Fibroblast of upper back skin (primary cell): ENCODE results near the gene ARL8A.
A peak's percentile ranks its signal among the peaks of the same experiment; 100 is the strongest.

Experiments
- DNase-seq: peaks from one replicate; pipeline ENCODE4 v3.0.0-alpha.2; 2013

ARL8A gene

DNA sequence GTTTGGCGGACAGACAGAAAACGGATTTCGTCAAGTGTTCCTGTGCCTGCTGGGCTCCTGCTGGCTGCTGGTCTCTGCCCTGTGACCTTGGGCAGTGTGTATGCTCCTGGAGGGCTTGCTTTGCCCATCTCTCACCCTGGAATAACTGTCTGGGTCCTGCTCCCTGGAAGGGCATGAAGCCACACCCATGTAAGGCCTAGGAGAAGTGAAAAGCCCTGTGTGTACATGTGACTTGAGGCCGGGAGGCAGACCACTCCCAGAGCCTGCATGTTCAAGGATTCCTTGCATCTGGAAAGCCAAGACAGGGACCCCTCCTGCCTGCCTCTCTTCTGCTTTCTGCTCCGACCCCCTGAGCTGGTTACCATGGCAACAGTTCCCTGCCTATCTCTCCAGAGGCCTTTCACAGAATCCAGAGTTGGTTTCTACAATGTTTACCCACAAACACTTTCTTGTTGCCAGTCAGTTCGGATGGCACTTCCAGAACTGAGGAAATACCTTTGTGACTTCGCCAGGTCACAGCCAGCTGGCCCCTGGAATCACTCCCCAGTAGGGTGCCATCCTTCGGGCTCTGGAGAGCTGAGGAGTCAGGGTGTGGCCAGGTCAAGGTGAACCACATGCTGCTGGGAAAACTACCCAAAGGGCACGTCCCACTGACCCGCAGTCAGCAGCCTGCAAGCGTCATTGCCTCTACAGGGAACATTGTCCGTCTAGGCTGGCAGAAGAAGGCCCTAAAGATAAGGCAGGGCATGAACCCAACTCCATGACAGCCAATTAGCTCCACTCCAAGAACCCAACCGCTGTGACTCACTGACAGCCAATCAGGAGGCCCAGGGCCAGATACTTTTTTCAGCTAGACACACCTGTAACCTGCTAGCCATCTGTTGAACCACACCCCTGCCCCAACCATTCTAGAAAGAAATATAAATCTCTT is 36.5 kb downstream of the ARL8A start:
- no peak for DNase-seq

DNA sequence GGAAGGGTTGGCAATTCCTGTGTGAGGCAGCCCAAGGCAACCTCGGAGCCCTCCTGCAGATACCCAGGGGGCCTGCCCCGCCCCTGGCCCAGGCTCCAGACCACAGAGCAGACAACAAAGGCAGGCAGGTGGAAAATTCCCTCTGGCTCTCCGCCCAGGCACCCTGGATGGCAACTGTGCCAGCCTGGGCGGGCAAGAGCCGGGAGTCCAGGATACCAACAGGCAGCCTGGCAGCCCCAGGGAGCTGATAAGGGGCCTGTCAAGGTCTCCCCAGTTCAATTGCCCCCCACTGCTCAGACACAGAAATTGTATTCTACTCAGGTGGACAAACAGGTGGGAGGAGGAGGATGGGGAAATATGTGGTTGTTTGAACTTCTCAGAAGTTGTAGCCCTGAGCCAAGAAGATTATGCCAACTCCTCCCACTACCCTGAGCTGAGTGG is 37.2 kb downstream of the ARL8A start:
- no peak for DNase-seq

DNA sequence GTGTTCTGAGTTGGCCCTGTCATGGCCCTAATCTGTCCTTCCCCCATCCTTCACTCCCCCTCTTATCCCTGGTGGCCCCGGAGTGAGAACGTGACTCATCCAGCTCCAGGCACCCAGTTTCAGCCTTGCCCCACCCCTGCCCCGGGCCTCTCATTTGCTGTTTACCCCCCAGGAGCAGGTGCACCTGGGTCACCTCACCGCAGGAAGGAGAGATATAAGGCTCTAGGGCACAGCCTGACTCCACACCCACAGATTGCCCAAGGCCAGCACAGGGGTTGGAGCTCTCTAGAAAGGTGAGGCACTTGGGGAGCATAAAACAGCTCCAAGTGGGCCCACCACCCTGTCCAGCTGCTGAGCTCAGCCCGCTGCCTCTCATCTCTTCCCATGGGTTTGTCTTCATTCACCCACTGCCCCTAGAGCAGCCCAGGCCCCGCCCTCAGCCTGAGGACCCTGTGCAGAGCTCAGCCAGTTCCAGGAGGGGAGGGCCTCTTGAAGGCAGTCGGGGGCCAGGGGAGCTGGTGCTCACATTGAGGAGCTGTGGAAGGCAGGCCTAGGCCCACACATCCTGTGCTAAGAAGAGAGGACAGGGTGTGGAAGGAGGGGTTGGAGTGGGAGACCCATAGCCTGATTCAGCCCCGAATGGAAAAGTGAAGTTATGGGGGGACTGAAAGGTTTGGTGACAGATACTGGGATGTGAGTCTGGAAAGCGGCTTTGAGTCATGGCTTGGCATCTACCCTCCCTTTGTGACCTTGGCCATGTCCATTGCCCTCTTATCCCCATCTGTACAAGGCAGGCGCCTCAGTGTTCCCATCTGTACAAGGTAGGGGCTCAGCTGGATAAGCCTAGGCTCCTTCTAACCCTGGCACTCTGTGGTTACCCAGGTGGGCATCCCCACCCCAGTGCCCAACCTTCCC is 37.9 kb downstream of the ARL8A start:
- DNase-seq: no peak

DNA sequence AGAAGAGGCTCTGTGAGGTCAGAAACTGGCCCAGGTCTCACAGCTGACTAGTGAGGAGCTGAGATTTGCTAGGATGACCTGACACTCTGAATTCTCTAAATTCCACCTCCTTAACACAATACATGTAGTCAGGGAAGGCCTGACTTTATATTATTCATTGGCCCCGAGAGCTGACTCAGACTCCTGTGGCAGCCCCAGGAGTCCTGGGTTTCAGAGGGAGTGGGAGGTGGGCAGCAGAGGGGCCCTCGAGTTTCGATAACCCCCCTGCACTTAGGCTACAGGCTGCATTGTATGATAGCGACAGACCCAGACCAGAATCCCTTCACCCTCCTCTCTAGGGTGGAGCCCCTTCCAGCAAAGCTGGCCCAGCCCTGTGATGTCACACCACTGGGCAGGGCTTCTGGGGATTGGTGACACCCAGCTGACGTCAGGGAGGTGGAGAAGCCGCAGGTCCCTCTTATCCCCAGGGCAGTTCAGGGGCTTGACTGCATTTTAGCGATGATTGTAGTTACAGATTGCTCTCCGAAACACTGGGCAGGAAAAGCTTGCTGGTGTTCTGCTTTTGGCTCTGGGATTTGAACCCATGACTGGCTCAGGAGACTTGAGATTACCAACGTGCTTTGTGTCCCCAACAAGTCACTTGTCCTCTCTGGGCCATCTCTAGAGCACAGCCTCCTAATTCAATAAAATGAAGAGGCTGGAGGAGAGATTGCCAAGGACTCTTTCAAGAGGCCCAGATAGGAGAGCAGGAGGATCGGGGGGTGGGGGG is 38.8 kb downstream of the ARL8A start:
- DNase-seq: peak; percentile 43

DNA sequence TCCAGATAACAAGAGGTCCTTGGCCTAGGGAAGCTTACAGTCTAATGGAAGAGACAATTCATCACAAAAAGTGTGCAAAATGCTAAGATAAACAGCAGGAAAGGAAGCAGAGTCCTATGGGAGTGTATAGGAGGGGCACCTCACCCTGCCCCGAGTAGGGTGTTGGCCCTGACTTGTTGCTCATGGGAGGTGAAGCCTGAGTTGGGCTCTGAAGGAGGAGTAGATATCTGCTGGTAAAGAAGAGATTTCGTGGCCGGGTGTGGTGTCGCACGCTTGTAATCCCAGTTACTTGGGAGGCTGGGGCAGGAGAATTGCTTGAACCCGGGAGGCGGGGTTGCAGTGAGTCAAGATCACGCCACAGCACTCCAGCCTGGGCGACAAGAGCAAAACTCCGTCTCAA is 40.5 kb downstream of the ARL8A start:
- DNase-seq: no peak

DNA sequence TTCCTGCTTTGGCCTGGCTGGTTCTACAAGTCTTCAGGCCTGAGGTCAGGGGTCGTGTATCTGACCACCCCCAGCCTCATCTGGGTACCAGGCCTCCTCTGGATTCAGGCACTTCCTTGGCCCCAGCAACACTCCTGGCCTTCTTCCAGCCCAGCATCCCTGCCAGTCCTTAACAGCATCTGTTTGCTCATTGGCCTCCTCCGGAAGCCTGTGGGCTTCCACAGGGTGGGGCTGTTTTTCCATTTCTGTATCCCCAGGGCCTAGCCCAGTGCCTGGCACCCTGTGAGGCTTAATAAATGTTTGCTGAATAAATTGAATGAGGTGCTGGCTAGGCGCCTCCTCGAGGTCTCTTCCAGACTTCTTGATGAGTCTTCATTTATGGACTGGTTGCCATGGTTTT is 43.4 kb downstream of the ARL8A start:
- DNase-seq: no peak

DNA sequence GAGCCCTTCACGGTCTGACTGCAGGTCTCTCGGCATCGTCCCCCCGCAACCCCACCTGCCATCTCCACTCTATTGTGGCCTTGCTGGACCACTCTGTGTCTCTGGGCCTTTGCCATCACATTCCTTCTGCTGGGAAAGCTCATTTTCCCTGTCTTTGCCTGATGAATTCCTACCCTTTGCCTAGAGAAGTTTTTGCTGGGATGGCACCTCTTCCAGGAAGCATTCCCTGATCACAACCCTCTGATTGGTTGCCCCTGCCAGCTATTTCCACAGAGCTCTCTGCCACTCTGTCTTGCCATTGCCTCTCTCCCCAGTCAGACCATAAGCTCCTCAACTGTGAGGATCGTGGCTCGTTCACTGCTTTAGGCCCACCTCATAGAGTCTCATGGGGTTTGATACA is 50.7 kb downstream of the ARL8A start:
- DNase-seq: no peak

DNA sequence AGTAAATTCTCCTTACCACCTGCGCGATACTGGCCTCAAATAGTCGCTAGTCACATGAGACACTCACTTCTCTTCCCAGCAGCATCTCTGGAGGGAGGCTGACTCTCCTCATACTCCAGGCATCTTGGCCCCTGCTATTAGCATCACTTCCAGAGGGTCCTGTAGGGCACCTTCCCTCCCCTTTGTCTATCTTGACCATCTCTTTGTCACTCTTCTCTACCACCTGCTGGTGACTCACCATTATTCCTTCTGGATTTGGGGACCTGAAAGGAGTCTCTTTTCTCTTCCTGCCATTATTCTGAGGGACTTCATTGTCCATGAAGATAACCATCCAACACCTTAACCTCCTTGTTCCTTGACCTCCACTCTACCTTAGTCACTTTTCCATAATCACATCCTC is 53.5 kb downstream of the ARL8A start:
- DNase-seq: no peak

DNA sequence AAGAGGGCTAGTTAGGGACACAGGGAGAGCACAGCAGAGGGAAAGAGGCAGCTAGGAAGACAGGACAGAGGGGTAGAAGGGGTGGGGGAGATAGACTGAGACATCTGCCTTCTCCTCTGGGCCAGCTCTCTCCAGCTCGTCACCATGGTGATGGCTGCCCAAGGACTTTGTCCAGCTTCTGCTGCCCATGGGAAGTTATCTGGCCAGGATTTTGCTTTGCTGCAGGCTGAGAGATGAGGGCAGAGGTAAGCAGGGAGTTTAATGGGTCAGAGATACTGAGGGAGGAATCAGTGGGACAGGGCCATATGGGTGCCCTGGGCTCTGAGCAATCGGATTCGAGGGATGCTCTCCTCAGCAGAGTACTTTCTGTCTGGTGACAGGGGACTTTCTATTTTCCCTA is 56.3 kb downstream of the ARL8A start:
- no peak for DNase-seq

DNA sequence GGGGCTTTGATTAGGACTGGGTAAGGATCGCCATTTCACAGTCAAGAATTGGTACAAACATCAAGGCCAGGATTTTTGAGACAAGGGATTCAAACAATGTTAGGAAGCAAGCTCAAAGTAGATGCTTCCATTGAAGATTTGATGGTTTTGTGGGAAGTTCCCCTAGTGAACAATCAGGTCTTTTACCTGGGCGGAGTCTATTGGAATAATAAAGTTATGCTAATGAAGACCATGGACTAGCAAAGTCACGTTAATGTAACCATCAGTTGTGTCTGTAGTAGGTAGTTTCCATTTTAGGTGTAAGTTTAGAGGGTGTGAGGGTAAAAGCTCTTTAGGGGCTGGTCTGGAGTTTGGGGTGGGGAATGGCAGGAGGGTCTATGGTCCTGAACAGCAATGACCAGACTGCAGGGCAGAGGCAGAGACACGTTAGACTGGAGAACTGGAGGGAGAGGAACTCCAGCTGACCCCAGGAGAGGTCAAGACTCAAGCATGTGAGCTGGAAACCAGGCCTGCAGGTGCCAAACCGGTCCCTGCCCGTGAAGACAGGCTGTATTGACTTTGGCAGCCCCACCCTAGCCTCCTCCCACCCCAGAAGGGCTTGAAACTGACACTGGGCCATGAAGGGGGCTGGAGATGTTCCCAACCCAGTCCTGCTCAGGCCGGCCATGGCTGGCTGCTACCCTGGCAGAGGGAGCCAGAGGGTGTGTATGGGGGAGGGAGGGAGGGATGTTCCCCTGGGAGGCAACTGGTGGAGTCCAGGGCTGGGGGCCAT is 57.8 kb downstream of the ARL8A start:
- DNase-seq: no peak

DNA sequence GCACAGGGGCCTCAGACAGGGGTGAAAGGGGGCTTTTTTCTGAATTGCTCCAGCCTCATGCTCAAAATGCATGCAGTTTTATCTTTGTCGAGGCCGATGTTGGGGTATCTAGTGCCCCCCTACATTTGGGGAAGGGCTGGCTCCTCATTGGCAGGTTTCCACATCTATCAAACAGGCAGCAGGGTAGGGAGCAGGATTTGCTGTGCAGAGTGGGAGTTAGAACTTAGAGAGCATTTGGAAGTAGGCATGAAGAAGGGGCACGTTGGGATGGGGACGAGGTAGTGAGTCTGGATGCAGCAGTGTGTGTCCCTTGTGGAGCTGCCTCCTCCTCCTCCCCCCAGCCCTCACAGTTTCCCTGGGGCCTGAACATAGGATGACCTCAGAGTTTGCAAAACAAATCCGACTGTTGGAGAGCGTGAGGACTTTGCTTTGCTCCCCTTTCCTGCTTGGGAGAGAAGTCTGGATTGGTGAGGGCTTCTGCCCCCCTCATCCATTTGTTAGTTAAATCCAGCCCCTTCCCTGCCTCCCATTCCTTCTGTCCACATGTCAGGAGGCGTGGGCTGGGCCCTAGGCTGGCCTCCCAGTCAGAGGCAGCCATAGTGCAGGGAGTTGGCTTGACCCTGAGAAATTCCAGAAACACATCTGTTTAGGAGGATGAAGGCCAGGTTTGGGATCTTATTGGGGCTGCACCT is 58.7 kb downstream of the ARL8A start:
- DNase-seq: no peak

DNA sequence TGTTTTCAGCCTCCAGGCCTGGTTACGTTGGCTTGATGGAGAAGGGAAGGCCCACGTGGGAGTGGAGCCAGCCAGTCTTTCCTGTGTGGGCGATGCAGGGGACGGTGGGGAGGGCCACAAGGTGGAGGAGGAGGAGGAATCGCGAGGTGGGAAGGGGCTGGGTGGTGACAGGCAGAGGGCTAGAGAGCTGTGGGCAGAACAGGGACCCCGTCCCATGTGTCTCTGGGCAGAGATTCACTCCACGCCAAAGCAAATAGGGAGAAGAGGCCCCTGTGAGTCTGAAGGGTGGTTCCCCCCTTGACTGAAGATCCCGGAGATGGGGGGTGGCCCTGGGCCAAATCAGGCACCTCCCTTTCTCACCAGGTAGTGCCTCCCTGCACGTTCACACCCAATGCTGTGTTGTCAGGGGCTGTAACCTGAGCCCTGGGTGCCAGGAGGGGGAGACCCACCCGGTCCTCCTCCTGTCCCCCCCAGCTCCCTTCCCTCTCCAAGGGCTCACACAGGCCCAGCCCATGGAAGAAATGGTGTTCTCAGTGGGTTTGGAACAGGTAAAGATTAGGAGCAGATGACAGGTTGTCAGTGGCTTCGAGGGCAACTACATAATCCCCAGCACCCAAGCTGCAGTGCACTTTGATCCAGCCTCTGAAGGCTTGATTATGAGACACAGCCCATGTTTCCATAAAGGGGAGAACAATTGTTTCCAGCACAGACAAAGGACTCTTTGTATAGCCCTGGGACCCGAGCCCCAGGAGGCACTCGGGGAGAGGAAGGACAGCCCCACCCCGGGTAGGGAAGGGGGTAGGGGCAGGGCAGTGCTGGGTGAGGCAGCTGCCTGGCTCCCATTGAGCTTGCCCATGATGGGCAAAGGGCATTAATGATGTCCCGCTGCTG is 59.5 kb downstream of the ARL8A start:
- no peak for DNase-seq
